Left forelimb (tissue), 1 donor: ENCODE data around the gene MED25.

ENCODE experiments used
- DNase-seq: peaks from one replicate; pipeline ENCODE4 v3.0.0-alpha.2; 2018; ENCODE audit warnings: low spot score

MED25 gene

GRCh38 chr19:49858088-49858985 lies 40.2 kb downstream of the MED25 start:
- DNase-seq = no peak

DNA sequence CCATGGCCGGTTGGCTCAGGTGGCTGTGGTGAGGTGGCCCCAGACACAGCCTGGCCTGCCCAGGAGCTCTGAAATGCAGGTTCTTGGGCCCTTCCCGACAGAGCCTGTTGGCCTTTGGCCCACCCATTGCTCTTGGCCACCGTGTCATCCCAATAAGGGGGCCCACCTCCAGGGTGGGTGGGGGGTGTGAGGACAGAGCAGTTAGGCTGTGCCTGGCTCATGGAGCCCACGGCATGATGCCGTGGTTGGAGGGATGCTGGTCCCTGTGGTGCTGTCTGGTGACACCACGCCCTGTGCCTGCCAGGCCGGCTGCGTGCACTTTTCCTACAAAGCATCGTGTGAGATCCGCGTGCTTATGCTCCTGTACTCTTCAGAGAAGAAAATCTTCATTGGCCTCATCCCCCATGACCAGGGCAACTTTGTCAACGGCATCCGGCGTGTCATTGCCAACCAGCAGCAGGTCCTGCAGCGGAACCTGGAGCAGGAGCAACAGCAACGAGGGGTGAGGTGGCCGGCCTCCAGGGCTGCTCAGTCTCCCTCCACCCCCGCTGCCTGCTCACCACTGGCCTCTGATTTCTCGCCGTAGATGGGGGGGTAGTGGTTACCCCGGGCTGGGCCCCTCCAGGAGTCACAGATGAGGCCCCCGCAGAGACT lies 41.7 kb downstream of the MED25 start:
- DNase-seq = no peak

GRCh38 chr19:49860336-49861102 lies 42.4 kb downstream of the MED25 start:
- no peak for DNase-seq

GRCh38 chr19:49861107-49861506 lies 43.0 kb downstream of the MED25 start:
- DNase-seq = no peak

DNA sequence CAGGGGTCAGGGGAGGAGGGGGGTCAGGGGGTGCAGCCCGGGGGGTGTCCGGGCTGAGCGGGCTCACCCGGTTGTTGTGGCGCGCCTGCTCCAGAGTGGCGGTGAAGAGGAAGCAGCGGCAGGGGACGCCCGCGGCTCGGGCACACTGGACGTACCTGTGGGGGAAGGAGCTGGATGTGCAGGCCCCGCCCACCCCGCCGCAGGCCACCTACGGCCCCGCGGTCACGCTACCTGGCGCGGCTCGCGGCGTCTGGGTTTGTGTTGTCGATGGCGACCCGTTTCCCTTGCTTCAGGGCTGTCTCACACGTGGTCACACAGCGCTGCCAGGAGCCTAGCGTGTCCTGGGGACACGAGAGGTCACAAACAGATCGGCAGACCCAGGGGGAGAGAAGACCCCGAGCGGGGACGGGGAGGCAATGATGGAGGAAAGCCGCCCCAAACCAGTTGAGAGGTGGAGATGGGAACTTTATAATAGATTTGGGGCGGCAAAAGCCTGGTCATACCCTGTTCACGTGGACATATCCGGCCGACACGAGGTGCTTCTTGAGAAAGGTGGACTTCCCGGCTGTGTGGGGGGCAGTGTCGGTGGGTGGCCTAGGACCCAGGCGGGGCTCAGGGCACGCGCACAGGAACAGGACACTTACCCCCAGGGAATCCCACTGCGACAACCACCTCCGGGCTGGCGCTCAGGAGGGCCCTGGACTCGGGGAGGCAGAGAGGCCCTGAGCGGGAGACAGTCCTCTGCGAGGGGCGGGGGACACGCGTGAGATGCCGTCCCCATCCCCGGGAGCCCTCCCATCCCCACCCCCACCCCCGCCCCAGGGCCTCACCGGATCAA lies 43.7 kb downstream of the MED25 start:
- DNase-seq = no peak

- DNase-seq = no peak
Observed at GRCh38 chr19:49862391-49863253, 44.5 kb downstream of the MED25 start.

DNA sequence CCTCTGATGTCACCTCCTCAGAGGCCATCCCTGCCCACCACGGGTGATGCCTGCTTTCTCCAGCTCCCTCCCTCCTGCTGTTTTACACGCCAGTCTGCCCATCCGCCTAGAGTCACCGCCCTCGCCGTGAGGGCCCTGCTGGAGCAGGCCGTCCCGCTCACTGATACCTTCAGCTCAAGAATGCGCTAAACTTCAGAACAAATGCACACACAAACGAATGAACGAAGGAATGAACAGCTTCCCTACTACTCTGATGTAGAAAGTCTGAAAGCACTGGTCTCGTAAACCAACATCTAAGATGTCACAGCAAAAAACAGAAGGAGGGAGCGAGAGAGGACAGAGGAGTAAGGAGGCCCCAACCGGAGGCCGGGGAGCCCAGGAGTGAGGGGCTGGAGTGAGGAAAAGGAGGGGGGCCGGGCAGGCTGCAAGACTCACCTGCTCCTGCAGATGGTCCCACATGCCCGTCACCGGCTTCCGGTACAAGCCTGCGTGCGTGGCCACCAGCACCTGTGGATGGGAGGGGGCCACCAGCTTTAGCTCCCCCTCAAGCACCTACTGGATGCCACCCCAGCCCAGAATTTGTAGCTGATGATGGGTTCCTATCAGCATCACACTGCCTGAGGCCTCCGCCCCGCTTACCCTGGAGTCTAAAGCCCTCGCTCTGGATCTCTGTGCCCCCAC lies 45.3 kb downstream of the MED25 start:
- no peak for DNase-seq

GRCh38 chr19:49863935-49864320 lies 45.8 kb downstream of the MED25 start:
- no peak for DNase-seq

- DNase-seq = no peak
Observed at GRCh38 chr19:49864890-49865289, 46.8 kb downstream of the MED25 start.

GRCh38 chr19:49866933-49867782 lies 49.1 kb downstream of the MED25 start, which contains the start of gene PNKP:
TSS of gene PNKP (minus strand) at chr19:49867576. CDS start at chr19:49867204, 372 bp downstream.
- DNase-seq = peak; percentile 98

GRCh38 chr19:49869009-49869483 lies 51.0 kb downstream of the MED25 start:
- DNase-seq = no peak

DNA sequence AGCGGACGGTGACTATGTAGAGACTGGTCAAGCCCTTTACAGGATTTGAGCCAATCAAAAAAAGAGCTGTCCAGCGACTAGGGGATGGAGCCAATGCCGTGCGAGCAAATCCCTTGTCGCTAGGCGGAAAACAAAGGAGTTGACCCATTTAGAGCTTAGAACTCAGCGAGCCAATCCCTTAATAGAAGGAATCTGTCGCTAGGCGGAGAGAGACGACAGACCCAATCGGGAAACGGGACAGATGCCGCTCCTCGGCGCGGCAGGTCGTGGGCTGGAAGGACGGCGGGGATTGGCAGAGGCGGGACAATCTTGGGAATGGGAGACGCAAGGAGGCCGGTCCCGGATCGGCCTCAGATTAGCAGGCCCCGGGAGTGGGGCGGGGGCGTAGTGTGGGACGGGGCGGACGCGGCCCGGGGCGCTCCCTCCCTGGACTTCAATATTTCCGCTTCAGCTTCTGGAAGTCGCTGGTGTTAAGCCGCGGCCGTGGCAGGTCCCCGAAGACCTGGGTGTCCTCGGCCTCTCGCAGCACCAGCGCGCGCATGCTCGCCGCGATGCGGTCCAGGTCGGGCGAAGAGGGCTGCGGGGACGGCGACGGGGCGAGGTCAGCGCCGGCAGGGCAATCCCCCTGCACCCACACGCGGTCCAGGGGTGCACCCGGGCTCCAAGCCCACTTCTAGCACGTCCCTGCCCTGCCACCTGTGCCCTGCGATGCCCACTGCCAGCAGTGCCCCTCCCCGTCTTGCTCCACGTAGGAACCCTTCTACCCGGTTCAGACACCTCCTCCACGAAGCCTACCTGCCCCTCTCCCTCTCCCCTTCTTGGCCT lies 51.6 kb downstream of the MED25 start:
- DNase-seq = peak; percentile 98

GRCh38 chr19:49870309-49870901 lies 52.3 kb downstream of the MED25 start:
- no peak for DNase-seq

GRCh38 chr19:49871349-49871985 lies 53.4 kb downstream of the MED25 start:
- DNase-seq = no peak

DNA sequence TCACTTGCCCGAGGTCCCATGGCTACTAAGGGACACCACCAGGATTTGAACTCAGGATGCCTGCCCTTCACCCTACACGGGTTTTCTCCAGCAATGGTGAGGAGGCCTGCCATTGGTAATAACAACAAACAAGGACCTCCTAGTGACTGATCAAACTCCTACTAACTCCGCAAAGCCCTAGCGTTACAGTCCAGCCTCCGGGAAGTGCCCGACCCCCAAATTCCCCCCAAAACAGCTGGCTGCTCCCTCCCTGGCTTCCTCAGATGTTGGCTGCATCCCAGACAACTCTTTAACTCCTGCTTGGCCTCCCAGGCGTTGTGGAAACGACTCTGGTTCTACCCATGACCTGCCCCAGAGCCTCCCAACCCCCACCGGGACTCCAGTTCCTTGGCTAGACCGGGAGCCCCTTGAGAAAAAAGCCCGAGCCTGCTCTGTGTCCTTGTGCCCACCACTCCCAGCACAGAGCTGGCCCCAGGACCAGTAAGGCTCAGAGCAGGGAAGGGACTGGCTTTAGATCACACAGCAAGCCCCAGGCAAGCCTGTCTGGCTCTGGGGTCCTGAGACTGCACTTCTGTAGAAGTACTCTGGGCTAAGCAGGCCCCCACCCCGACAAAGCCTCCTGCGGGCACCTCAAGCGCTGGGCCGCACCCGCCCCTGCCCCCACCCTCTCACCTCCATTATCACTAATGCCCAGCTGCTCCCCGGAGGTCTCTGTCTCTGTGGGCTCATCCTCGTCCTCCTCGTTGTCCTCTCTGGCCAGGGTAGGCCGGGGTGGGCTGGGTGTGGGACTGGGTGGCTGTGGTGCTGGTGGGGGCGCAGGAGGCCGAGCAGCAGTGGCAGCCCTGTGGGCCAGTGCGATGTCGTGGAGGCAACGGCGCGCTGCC lies 54.4 kb downstream of the MED25 start:
- no peak for DNase-seq

DNA sequence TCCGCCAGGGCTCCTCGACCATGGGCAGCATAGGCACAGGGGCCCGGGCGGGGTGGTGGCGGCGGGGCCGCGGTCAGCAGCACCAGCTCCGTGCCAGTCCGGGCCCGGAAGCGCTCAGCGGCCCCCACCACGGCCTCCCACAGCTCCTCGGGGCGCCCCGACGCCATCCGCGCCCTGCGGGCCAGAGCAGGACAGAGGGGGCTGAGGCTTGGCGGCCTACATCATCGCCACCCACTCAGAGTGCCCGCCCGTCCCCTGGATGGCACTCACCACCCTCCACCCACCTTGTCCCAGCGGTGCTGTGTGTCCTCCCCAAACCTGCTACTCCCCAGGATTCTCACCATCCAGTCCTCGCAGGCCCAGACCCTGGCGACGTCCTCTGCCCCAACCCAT lies 55.0 kb downstream of the MED25 start:
- DNase-seq = no peak
